Spleen (tissue), 11 donors: ENCODE data around the gene AURKA. TPM values are rescaled to one million over a fixed set of nuclear protein-coding genes. Genes with fewer than 3 reads are reported as not detected.

ENCODE experiments used
- DNase-seq: peaks from one replicate; pipeline ENCODE4 v3.0.0-alpha.2; 2020
- H3K27ac ChIP-seq, 8 donors: fragments of 200-600 bp; sonication (generic) in 7 of 8; 1 replicate in 4 of 8; 2 replicates in 4 of 8; pipeline versions ENCODE4 v1.5.0 to v1.8.0; 2016 to 2021; ENCODE audit warnings: inconsistent platforms in 4 of 8, mild to moderate bottlenecking in 4 of 8, moderate library complexity in 1 of 8
- H3K27me3 ChIP-seq, 7 donors: fragments of 200-600 bp; sonication (generic) in 6 of 7; replicated peaks in 1 of 7; 1 replicate in 4 of 7; 2 replicates in 3 of 7; pipeline versions ENCODE4 v1.5.0 to v1.8.0; 2016 to 2021; ENCODE audit warnings: inconsistent platforms in 3 of 7, mild to moderate bottlenecking in 1 of 7
- H3K36me3 ChIP-seq, 6 donors: fragments of 200-600 bp; sonication (generic) in 5 of 6; 1 replicate in 4 of 6; 2 replicates in 2 of 6; pipeline versions ENCODE4 v1.5.0 to v1.8.0; 2016 to 2021; ENCODE audit warnings: inconsistent platforms in 2 of 6
- H3K4me1 ChIP-seq, 6 donors: fragments of 200-600 bp; sonication (generic) in 5 of 6; 1 replicate in 3 of 6; 2 replicates in 3 of 6; pipeline versions ENCODE4 v1.5.0 to v1.8.0; 2016 to 2021; ENCODE audit warnings: inconsistent platforms in 3 of 6
- H3K4me3 ChIP-seq, 8 donors: fragments of 200-600 bp; sonication (generic) in 7 of 8; 1 replicate in 4 of 8; 2 replicates in 4 of 8; pipeline versions ENCODE4 v1.5.0 to v1.8.0; 2016 to 2021; ENCODE audit warnings: inconsistent platforms in 4 of 8, mild to moderate bottlenecking in 4 of 8, moderate library complexity in 2 of 8
- H3K9me3 ChIP-seq, 8 donors: fragments of 200-600 bp; sonication (generic) in 7 of 8; 1 replicate in 4 of 8; 2 replicates in 4 of 8; pipeline versions ENCODE4 v1.5.0 to v1.8.0; 2016 to 2021; ENCODE audit warnings: inconsistent platforms in 4 of 8
- POLR2A ChIP-seq, 3 donors: fragments of 450-650 bp; IDR thresholded peaks; one replicate each; pipeline ENCODE4 v1.5.1; 2017; ENCODE audit warnings: antibody characterized with exemption in 3 of 3, mild to moderate bottlenecking in 1 of 3
- POLR2AphosphoS5 ChIP-seq, 3 donors: sonication (generic); formaldehyde crosslinking; IDR thresholded peaks; one replicate each; pipeline ENCODE4 v1.5.1; 2017; ENCODE audit warnings: antibody characterized with exemption in 3 of 3
- WGBS, 5 donors: extraction: QIAGEN DNeasy Blood & Tissue Kit in 3 of 5; methylation state at CpG; one replicate each; pipeline versions ENCODE4 v1.1.5 to v1.1.7; 2013 to 2018; 5-methylcytosine and 5-hydroxymethylcytosine counted together
- intact Hi-C: fragments of 100-400 bp; cut with DNase I; formaldehyde crosslinking; loops from one replicate; pipeline ENCODE4 v1.15.0; 2023; ENCODE audit warnings: low total_unique reads
- polyA plus RNA-seq, 3 donors: library from polyadenylated mRNA; stranded (reverse); fragments of 200-250 nt; gene quantifications; one replicate each; pipeline ENCODE4 v1.2.1, GENCODE V29; 2013
- total RNA-seq, 7 donors: library from RNA; depleted of rRNA in 3 of 7; stranded (reverse); fragments of >200 nt in 3 of 7; fragmentation: NEBNext Ultra II Directional in 4 of 7; extraction: Animal tissue kit (Norgen Biotek cat#: 25700) in 4 of 7; gene quantifications; one replicate each; pipeline versions ENCODE4 v1.1.0 to v1.2.1, GENCODE V29; 2016 to 2021
- TF ChIP-seq, protein P1 (sequence below), 11 experiments: fragments of 200-600 bp in 7 of 11; fragments of 450-650 bp in 4 of 11; sonication (generic) in 4 of 11; IDR thresholded peaks in 8 of 11; conservative IDR thresholded peaks in 3 of 11; 1 replicate in 7 of 11; 2 replicates in 4 of 11; pipeline versions ENCODE4 v1.4.0 to v1.8.0; 2016 to 2021; ENCODE audit warnings: antibody characterized with exemption in 11 of 11, inconsistent platforms in 4 of 11, mild to moderate bottlenecking in 1 of 11
- donor health status: healthy with polysubstance abuse.
- donor health status: DM: no; HTN: no; CAD: no; lungs with moderate emphysema.
- donor health status: DM: no; HTN: no; CAD: no.
- donor health status: Bipolar disorder and iron deficiency.
- donor health status: healthy.
- donor health status: DM: no; HTN: no; CAD: no.
- donor health status: DM: yes; HTN: yes; CAD: no.

AURKA gene
- total and polyA plus RNA-seq, 10 donors: 1.6 to 10.0 (median 6.1) TPM

DNA sequence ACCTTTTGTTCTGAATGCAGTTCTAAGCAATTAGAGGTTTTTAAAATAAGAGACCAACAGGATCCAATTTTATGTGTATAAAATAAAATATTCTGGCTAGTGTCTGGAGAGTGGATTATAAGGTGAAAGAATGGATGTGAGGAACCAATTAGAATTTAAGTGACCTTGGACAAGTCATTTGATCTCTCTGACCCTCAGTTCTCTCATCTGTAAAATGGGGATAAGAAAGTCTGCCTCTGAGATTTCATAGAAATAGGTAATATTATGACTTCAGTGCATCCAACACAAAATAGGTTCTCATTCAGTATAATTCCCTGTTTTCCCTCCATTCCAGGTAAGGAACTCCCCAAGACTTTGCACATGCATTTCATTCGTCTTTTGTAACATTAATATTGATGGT, 38.9 kb upstream of the AURKA start:
- H3K27ac ChIP-seq: peak overlapping the region in 2 of 8 donors; percentile 84

DNA sequence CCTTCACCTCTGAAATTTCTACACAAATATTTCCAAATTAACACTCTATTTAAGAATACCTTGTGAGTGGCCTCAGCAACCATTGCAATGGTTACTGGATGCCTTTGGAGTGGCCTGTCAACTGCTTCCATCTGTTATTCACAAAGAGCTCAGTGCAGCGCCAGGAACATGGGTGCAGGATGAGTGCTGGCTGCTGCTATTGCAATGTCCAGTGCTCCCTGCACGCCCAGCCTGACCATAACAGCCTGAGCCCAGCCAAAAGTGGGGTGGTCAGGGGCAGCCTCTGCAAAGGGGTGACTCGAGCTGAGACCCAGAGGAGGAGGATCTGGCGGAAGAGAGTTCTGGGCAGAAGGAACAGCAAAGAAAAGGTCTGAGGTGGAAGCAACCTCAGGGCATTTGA, 38.4 kb upstream of the AURKA start:
- 72 to 84% (median 83%) methylated on average over 4 of the region's 4 CpGs for WGBS, 5 donors
- no peak for DNase-seq
- intact Hi-C loops: no loop called here

More for the DNA sequence above, 38.9 kb upstream of the AURKA start:
- DNase-seq: no peak
- H3K4me1 ChIP-seq: peaks cover 10 to 81% (median 37%) of the 10 kb centered on the region in 6 donors
- no peaks in the 10 kb centered on the region for H3K9me3 ChIP-seq
- intact Hi-C loops: no loop called here
- H3K36me3 ChIP-seq: no peaks in the 10 kb centered on the region
- TF ChIP-seq, protein P1, sequence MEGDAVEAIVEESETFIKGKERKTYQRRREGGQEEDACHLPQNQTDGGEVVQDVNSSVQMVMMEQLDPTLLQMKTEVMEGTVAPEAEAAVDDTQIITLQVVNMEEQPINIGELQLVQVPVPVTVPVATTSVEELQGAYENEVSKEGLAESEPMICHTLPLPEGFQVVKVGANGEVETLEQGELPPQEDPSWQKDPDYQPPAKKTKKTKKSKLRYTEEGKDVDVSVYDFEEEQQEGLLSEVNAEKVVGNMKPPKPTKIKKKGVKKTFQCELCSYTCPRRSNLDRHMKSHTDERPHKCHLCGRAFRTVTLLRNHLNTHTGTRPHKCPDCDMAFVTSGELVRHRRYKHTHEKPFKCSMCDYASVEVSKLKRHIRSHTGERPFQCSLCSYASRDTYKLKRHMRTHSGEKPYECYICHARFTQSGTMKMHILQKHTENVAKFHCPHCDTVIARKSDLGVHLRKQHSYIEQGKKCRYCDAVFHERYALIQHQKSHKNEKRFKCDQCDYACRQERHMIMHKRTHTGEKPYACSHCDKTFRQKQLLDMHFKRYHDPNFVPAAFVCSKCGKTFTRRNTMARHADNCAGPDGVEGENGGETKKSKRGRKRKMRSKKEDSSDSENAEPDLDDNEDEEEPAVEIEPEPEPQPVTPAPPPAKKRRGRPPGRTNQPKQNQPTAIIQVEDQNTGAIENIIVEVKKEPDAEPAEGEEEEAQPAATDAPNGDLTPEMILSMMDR (IDR thresholded peaks at IDR 0.05 in 8 of 11, conservative IDR thresholded peaks at IDR 0.05 in 3 of 11): no peak
- no peak for TF ChIP-seq POLR2AphosphoS5 (IDR thresholded peaks at IDR 0.05)
- TF ChIP-seq POLR2A (IDR thresholded peaks at IDR 0.05): no peak
- 85 to 97% (median 93%) methylated on average over 1 of the region's 1 CpG for WGBS, 5 donors
- H3K27me3 ChIP-seq: no peaks in the 10 kb centered on the region
- peak overlapping the region in 1 of 8 donors; percentile 40 for H3K4me3 ChIP-seq

DNA sequence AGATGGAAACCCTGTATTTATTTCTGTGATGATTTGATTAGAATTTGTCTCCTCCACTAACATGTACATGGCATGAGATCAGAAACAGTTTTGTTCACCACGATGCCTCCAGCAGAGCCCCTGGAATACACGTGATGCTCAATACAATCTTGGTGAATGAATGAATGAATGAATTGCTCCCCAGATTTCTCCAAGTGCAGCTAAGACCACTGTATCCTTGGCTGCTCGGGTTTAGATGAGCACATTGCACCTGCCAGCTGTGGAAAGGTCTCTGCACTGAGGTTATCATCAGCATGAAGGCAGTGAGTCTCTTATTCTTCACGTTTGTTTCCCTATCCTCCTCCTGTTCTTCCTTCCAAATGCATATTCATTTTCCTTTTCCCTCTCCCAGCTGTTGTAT, 37.9 kb upstream of the AURKA start:
- H3K27me3 ChIP-seq: no peaks in the 10 kb centered on the region
- peak overlapping the region in 3 of 8 donors; percentile 8 to 40 (median 16) for H3K4me3 ChIP-seq
- intact Hi-C loops: no loop called here
- DNase-seq: no peak
- WGBS, 5 donors: 33 to 54% (median 40%) methylated on average over 4 of the region's 4 CpGs
- TF ChIP-seq POLR2AphosphoS5 (IDR thresholded peaks at IDR 0.05): no peak
- TF ChIP-seq POLR2A (IDR thresholded peaks at IDR 0.05): no peak
- TF ChIP-seq, protein P1 (IDR thresholded peaks at IDR 0.05 in 8 of 11, conservative IDR thresholded peaks at IDR 0.05 in 3 of 11): no peak
- H3K9me3 ChIP-seq: no peaks in the 10 kb centered on the region
- H3K4me1 ChIP-seq: peaks cover 10 to 80% (median 36%) of the 10 kb centered on the region in 6 donors
- H3K27ac ChIP-seq: peak overlapping the region in 7 of 8 donors; percentile 58 to 84 (median 68)
- no peaks in the 10 kb centered on the region for H3K36me3 ChIP-seq

More for the DNA sequence above, 38.4 kb upstream of the AURKA start:
- Histone ChIP-seq H3K27ac (peak overlapping the region in 3 of 8 donors; percentile 58 to 84 (median 84)), H3K27me3 (no peaks in the 10 kb centered on the region), H3K4me3 (peak overlapping the region in 1 of 8 donors; percentile 40), H3K36me3 (no peaks in the 10 kb centered on the region), H3K9me3 (no peaks in the 10 kb centered on the region), H3K4me1 (peaks cover 10 to 80% (median 37%) of the 10 kb centered on the region in 6 donors)
- no peak for TF ChIP-seq POLR2A (IDR thresholded peaks at IDR 0.05)
- TF ChIP-seq POLR2AphosphoS5 (IDR thresholded peaks at IDR 0.05): no peak
- TF ChIP-seq, protein P1 (IDR thresholded peaks at IDR 0.05 in 8 of 11, conservative IDR thresholded peaks at IDR 0.05 in 3 of 11): no peak

DNA sequence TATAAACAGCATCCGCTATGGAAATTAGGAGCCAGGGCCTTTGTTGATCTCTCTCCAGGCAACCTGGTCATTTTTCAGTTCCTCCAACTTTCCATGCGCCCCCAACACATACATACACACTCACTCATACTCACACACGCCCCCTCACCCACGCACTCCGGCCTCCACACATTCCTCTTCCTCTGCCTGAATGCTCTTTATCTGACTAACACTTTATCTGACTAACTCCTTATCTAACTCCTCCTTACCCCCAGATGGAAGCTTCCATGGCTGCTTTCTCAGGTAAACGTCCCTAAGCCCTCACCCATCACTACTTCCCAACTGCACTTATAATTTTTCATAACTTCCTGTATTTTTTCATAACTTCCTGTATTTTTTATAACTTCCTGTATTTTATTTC, 37.5 kb upstream of the AURKA start:
- no peaks in the 10 kb centered on the region for H3K27me3 ChIP-seq
- H3K27ac ChIP-seq: peak overlapping the region in 7 of 8 donors; percentile 58 to 84 (median 68)
- H3K9me3 ChIP-seq: no peaks in the 10 kb centered on the region
- peaks cover 10 to 84% (median 37%) of the 10 kb centered on the region in 6 donors for H3K4me1 ChIP-seq
- DNase-seq: no peak
- peak overlapping the region in 3 of 8 donors; percentile 8 to 40 (median 16) for H3K4me3 ChIP-seq
- no peaks in the 10 kb centered on the region for H3K36me3 ChIP-seq
- TF ChIP-seq POLR2AphosphoS5 (IDR thresholded peaks at IDR 0.05) (no peak), POLR2A (IDR thresholded peaks at IDR 0.05) (no peak)
- TF ChIP-seq, protein P1 (IDR thresholded peaks at IDR 0.05 in 8 of 11, conservative IDR thresholded peaks at IDR 0.05 in 3 of 11): no peak
- intact Hi-C loops: no loop called here
- WGBS, 5 donors: 36 to 55% (median 44%) methylated on average over 6 of the region's 6 CpGs
